HL-60 (cell line): ENCODE data around the gene SHF.

ENCODE experiments used
- DNase-seq, 2 experiments: peaks; one replicate each; pipeline ENCODE4 v3.0.0-alpha.2; 2010 to 2020; ENCODE audit warnings: low read depth in 1 of 2, low spot score in 1 of 2
- H3K27ac ChIP-seq: fragments of 250-450 bp; sonication (Bioruptor Pico); replicated peaks from 2 replicates; pipeline ENCODE4 v1.5.1; 2020; ENCODE audit warnings: mild to moderate bottlenecking, moderate library complexity
- H3K27me3 ChIP-seq: fragments of 250-450 bp; sonication (Bioruptor Pico); 2 replicates; pipeline ENCODE4 v1.5.1; 2021; ENCODE audit warnings: mild to moderate bottlenecking, moderate library complexity; ENCODE audit not compliant: insufficient read depth, poor library complexity, severe bottlenecking
- H3K4me3 ChIP-seq: replicated peaks from 2 replicates; pipeline ENCODE4 v1.5.1; 2011; ENCODE audit warnings: mild to moderate bottlenecking, control low read depth, low read length; ENCODE audit not compliant: insufficient read depth
- CTCF ChIP-seq: IDR thresholded peaks from one replicate; pipeline ENCODE4 v1.5.1; 2011; ENCODE audit warnings: low read length, control low read depth, inconsistent platforms; ENCODE audit not compliant: insufficient read depth
- GABPA ChIP-seq: IDR thresholded peaks from 2 replicates; pipeline ENCODE4 v1.6.1; 2012; ENCODE audit warnings: low read depth
- POLR2AphosphoS5 ChIP-seq: IDR thresholded peaks from 2 replicates; pipeline ENCODE4 v1.6.1; 2012; ENCODE audit warnings: low read depth
- REST ChIP-seq: IDR thresholded peaks from 2 replicates; pipeline ENCODE4 v1.6.1; 2012; ENCODE audit warnings: low read depth; ENCODE audit not compliant: insufficient replicate concordance
- SPI1 ChIP-seq: IDR thresholded peaks from 2 replicates; pipeline ENCODE4 v1.6.1; 2012; ENCODE audit warnings: low read depth, mild to moderate bottlenecking, borderline replicate concordance

SHF gene

GRCh38 chr15:45133561-45133920, 54.2 kb downstream of the SHF start:
- peaks cover 45% of the 10 kb centered on the region for H3K27me3 ChIP-seq
- TF ChIP-seq POLR2AphosphoS5 (no peak), CTCF (no peak), SPI1 (no peak), REST (no peak), GABPA (no peak)
- H3K4me3 ChIP-seq = no peak overlapping the region

GRCh38 chr15:45132844-45133560, 54.8 kb downstream of the SHF start:
- H3K27ac ChIP-seq = no peak overlapping the region
- H3K27me3 ChIP-seq = peaks cover 48% of the 10 kb centered on the region
- no peak for DNase-seq
- TF ChIP-seq REST (no peak), SPI1 (no peak), GABPA (no peak), CTCF (no peak), POLR2AphosphoS5 (no peak)
- H3K4me3 ChIP-seq = no peak overlapping the region

More at GRCh38 chr15:45133561-45133920, 54.2 kb downstream of the SHF start:
- no peak overlapping the region for H3K27ac ChIP-seq
- no peak for DNase-seq

- TF ChIP-seq GABPA (no peak), SPI1 (no peak), POLR2AphosphoS5 (no peak), REST (no peak), CTCF (no peak)
- DNase-seq = no peak
- peaks cover 48% of the 10 kb centered on the region for H3K27me3 ChIP-seq
- H3K27ac ChIP-seq = no peak overlapping the region
- no peak overlapping the region for H3K4me3 ChIP-seq
Measured at GRCh38 chr15:45131510-45131909, 56.3 kb downstream of the SHF start.
